Fibroblast of skin of right biceps (primary cell): ENCODE results near the gene SLC30A9.

Experiments used
- DNase-seq: peaks from one replicate; pipeline ENCODE4 v3.0.0-alpha.2; 2013

SLC30A9 gene

GRCh38 chr4:42008011-42008786, 17.9 kb downstream of the SLC30A9 start:
- DNase-seq = no peak

- no peak for DNase-seq
These were observed 25.1 kb downstream of the SLC30A9 start for GRCh38 chr4:42015438-42015837.

- DNase-seq = no peak
These were observed 28.1 kb downstream of the SLC30A9 start for GRCh38 chr4:42018451-42018850.

- peak; percentile 56 for DNase-seq
These were observed 58.1 kb downstream of the SLC30A9 start for GRCh38 chr4:42048394-42048793.

GRCh38 chr4:42050516-42051249, 60.4 kb downstream of the SLC30A9 start:
- no peak for DNase-seq

- no peak for DNase-seq
These were observed 76.1 kb downstream of the SLC30A9 start for GRCh38 chr4:42066402-42066801.

- no peak for DNase-seq
These were observed 76.9 kb downstream of the SLC30A9 start for GRCh38 chr4:42067264-42067663.

GRCh38 chr4:42070463-42070862, 80.1 kb downstream of the SLC30A9 start:
- DNase-seq = no peak

- no peak for DNase-seq
These were observed 84.0 kb downstream of the SLC30A9 start for GRCh38 chr4:42074294-42074693.

- no peak for DNase-seq
These were observed 88.0 kb downstream of the SLC30A9 start for GRCh38 chr4:42078184-42078801.

GRCh38 chr4:42080306-42080705, 90.0 kb downstream of the SLC30A9 start:
- no peak for DNase-seq

GRCh38 chr4:42083816-42084215, 93.5 kb downstream of the SLC30A9 start:
- DNase-seq = peak; percentile 32

- no peak for DNase-seq
These were observed 98.1 kb downstream of the SLC30A9 start for GRCh38 chr4:42088386-42088785.

- peak; percentile 21 for DNase-seq
These were observed 111.2 kb downstream of the SLC30A9 start for GRCh38 chr4:42101446-42101975.

- peak; percentile 24 for DNase-seq
These were observed 114.2 kb downstream of the SLC30A9 start for GRCh38 chr4:42104521-42104920.

GRCh38 chr4:42112846-42113245, 122.5 kb downstream of the SLC30A9 start:
- DNase-seq = no peak

GRCh38 chr4:42119886-42120285, 129.6 kb downstream of the SLC30A9 start:
- no peak for DNase-seq

- no peak for DNase-seq
These were observed 131.9 kb downstream of the SLC30A9 start for GRCh38 chr4:42122237-42122636.

GRCh38 chr4:42123071-42123644, 132.8 kb downstream of the SLC30A9 start:
- DNase-seq = no peak

- no peak for DNase-seq
These were observed 141.8 kb downstream of the SLC30A9 start for GRCh38 chr4:42132099-42132498.

- DNase-seq = no peak
These were observed 142.7 kb downstream of the SLC30A9 start for GRCh38 chr4:42133006-42133405.

GRCh38 chr4:42136371-42136770, 146.0 kb downstream of the SLC30A9 start:
- no peak for DNase-seq
